HG02678 (cell line): ENCODE results near the gene HBQ1.
"Not testable (repeated sequence)": the region's sequence is repeated elsewhere in the genome, so short reads cannot be mapped to it uniquely, and the experiment has no call there.

Source experiments
- ATAC-seq: cut with Tn5 transposase; IDR thresholded peaks from one replicate; pipeline ENCODE4 v1.9.1; 2021; ENCODE audit warnings: mild to moderate bottlenecking, moderate library complexity; ENCODE audit not compliant: unreplicated experiment

The HBQ1 gene

DNA sequence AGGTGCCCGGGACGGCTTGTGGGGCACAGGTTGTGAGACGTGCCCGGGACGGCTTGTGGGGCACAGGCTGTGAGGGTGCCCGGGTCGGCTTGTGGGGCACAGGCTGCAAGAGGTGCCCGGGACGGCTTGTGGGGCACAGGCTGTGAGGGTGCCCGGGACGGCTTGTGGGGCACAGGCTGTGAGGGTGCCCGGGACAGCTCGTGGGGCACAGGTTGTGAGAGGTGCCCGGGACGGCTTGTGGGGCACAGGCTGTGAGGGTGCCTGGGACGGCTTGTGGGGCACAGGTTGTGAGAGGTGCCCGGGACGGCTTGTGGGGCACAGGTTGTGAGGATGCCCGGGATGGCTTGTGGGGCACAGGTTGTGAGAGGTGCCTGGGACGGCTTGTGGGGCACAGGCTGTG, 20.0 kb upstream of the HBQ1 start:
- not testable (repeated sequence) for ATAC-seq

DNA sequence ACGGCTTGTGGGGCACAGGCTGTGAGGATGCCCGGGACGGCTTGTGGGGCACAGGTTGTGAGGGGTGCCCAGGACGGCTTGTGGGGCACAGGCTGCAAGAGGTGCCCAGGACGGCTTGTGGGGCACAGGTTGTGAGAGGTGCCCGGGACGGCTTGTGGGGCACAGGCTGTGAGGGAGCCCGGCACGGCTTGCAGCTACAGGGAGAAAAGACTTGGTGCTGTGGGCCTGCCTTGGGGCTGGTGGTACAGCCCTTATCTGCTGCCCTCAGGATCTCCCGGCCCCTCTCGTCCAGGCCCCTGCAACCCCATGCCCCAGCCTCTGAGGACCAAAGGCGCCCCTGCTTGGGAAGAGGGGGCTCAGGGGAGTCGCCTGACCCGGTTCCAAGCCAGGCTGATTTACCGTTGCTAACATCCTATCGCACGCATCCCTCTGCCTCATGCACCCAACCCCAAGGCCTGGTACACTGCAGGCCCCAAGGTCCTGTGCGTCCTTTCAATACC, 19.5 kb upstream of the HBQ1 start:
- no peak for ATAC-seq

DNA sequence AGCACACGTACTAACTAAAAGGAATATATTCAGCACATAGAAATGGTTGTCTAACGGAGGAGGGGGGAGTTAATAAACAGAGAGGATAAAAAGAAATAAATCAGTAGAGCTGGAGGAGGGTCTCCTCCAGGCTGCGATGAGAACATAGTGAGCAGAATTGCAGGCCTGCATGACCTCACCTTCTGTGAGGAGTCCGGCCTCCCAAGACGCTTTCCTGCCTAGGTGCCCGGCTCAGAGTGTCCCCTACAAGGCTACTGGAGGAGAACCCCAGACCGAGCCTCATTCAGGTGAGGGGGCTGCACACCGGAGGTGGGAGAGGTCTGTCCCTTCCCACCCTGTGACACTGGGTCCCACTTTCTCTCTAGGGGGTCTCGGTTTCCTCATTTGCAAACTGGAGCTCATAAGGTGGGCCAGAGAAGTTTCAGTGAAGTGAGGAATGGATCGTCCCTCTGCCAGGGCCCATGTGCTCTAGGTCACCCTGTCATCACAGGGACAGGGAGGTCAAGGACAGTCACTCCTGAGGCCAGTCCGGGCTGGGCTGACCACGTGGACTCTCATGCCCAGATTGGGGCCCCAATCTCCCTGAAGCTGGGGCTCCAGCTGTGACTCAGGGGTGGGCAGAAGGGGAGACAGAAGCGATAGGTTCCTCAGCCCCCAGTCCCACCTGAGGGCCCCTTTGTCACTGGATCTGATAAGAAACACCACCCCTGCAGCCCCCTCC, 17.8 kb upstream of the HBQ1 start:
- no peak for ATAC-seq

DNA sequence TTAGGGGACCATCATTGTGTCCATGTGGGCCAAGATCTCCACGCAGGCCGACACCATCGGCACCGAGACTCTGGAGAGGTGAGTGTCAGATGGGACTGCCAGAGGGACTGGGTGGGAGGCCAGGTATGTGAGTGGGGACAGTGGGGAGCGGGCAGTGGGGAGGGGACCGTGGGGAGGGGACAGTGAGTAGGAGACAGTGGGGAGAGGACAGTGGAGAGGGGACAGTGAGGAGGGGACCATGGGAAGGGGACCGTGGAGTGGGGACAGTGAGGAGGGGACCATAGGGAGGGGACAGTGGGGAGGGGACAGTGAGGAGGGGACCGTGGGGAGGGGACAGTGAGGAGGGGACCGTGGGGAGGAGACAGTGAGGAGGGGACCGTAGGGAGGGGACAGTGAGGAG, 17.1 kb upstream of the HBQ1 start:
- ATAC-seq: not testable (repeated sequence)

DNA sequence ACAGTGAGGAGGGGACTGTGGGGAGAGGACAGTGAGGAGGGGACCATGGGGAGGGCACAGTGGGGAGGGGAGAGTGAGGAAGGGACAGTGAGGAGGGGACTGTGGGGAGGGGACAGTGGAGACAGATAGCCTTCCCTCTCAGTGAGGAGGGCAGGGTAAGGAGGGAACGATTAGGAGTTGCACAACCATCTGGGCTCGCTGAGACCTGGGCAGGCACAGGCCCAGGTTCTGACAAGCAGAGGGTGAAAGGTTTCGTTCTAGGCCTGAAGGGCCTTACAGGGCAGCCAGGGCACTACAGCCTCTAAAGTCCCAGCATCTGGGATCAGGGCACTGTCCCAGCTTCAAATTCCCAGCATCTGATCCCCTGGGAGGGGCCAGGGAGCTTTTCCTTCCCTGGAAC, 16.6 kb upstream of the HBQ1 start:
- not testable (repeated sequence) for ATAC-seq

DNA sequence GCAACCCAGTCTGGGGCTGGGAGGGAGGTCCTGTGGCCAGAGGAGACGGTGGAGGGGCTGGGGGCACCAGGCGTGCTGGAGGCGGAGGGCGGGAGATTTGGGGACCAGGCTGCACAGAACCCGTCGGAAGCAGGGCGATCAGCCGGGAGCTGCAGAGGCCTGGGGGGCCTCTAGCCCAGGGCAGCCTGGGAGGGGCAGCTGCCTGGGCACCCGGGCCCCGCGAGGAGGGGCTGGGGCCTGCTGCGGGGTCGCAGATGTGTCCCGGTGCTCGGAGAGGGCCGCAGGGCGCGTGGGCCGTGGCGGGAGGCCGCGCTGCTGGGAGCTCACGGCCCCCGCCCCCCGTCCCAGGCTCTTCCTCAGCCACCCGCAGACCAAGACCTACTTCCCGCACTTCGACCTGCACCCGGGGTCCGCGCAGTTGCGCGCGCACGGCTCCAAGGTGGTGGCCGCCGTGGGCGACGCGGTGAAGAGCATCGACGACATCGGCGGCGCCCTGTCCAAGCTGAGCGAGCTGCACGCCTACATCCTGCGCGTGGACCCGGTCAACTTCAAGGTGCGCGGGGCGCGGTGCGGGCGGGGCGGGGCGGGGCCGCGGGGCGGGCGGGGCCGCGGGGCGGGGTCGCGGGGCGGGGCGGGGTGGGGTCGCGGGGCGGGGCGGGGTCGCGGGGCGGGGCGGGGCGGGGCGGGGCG, 16.0 kb upstream of the HBQ1 start:
- ATAC-seq: not testable (repeated sequence)

DNA sequence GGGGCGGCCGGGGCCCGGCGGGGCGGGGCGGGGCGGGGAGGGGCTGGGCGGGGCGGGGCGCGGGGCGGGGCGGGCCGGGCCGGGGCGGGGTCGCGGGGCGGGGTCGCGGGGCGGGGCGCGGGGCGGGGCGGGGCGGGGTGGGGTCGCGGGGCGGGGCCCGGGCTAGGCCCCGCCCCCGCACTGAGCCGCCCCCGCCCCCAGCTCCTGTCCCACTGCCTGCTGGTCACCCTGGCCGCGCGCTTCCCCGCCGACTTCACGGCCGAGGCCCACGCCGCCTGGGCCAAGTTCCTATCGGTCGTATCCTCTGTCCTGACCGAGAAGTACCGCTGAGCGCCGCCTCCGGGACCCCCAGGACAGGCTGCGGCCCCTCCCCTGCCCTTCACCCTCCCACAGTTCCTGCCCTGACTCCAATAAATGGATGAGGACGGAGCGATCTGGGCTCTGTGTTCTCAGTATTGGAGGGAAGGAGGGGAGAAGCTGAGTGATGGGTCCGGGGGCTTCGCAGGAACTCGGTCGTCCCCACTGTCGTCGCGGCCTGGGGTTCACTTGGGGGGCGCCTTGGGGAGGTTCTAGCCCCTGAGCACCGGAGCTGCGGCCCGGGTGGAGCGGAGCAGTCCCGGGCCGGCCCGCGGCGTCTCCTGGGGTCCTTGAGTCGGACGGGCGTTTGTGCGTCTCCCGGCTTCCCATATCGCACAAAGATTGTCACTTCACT, 15.3 kb upstream of the HBQ1 start:
- ATAC-seq: no peak

DNA sequence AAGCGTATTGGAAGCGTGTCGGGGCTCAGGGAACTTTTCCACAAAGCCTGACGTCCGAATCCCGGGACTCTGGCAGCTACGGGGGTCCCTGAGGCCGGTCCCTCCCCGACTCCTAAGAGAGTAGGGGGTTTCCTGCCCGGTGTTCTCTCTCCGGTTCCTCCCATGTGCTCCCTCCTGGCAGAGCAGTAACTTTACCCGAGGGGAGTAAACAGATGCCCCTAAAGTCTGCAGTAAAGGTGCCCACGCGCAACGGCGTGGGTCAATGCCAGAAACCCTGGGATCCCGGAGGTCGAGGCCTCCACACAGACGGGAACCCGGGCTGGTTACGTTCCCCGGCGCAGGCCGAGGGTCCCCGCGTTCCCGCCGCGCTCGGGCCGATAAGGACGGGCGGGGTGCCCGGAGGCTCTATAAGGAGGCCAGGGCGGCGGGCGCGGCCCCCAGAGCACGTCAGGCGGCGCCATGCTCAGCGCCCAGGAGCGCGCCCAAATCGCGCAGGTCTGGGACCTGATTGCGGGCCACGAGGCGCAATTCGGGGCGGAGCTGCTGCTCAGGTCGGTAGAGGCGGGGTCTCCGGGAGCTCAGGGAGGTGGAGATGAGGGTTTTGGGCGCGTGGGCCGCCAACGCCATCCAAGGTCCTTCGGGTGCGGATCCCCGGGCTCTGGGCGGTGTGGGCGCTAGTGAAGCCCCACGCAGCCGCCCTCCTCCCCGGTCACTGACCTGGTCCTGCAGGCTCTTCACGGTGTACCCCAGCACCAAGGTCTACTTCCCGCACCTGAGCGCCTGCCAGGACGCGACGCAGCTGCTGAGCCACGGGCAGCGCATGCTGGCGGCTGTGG, 14.5 kb upstream of the HBQ1 start, which contains the start of gene HBM:
TSS of gene HBM (plus strand) at position 440 of the 836 bp plus-strand sequence. CDS start at position 460, 20 bp downstream.
- no peak for ATAC-seq

DNA sequence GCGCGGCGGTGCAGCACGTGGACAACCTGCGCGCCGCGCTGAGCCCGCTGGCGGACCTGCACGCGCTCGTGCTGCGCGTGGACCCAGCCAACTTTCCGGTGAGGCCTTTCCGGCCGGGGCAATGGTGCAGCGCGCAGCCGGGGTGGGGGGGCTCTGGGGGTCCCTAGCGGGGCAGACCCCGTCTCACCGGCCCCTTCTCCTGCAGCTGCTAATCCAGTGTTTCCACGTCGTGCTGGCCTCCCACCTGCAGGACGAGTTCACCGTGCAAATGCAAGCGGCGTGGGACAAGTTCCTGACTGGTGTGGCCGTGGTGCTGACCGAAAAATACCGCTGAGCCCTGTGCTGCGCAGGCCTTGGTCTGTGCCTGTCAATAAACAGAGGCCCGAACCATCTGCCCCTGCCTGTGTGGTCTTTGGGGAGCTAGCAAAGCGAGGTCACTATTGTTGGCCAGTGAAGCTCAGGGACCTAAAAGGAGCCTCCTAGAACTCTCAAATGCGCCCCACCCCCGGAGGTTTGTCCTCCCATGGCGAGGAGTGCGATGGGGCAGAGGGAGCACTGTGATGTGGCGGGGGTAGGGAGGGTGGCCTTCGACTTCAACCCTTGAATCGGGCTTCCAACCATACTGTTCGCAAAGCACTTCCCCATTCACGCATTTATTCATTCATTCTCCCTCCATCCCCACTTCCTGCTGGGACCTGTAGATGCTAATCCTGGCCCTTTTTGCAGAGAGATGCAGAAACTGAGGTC, 13.7 kb upstream of the HBQ1 start:
- no peak for ATAC-seq

DNA sequence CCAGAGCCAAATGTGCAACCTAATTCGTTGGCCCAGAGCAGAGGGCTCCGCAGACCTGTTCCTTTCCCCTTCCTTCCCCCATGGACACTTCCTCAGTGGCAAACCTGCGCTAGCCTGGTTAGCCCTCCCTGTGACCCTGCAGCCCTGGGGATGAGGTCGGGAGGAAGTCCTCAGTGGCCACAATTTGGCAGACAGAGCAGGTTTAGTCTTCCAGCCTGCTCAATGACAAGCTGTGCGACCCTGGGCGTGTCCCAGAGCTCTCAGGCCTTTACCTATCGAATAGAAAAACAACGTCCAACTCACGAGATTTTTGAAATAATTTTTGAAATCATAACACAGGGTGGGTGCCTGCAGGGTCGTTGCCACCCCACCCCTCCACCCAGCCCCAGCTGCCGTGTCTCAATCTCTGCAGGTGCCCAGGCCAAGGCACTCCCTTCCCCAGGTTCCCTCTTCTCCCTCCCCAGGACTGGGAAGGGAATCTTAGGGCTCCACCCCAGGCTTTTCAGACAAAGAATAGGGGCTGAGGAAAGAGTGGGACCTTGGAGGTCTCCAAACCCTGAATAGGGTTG, 13.1 kb upstream of the HBQ1 start:
- no peak for ATAC-seq

DNA sequence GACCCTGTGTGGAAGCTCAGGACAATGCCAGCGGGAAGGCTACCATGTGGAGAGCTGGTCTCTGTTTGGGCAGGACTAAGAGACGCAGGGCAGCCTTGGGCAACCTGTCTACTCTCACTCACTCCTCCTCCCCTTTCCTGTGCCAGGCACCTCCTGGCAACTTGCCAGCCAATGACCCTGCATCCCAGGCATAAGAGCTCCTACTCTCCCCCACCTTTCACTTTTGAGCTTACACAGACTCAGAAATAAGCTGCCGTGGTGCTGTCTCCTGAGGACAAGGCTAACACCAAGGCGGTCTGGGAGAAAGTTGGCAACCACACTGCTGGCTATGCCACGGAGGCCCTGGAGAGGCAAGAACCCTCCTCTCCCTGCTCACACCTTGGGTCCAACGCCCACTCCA, 11.8 kb upstream of the HBQ1 start:
- no peak for ATAC-seq

DNA sequence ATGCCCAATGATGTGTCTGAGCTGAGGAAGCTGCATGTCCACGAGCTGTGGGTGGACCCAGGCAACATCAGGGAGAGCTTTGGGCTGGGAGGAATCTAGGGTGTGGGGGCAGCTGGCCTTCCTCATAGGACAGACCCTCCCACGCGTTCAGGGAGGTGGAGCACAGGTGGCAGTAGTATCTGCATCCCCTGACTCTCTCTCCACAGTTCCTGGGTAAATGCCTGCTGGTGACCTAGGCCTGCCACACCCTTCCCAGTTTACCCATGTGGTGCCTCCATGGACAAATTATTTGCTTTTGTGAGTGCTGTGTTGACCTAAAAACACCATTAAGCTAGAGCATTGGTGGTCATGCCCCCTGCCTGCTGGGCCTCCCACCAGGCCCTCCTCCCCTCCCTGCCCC, 11.2 kb upstream of the HBQ1 start:
- ATAC-seq: no peak

DNA sequence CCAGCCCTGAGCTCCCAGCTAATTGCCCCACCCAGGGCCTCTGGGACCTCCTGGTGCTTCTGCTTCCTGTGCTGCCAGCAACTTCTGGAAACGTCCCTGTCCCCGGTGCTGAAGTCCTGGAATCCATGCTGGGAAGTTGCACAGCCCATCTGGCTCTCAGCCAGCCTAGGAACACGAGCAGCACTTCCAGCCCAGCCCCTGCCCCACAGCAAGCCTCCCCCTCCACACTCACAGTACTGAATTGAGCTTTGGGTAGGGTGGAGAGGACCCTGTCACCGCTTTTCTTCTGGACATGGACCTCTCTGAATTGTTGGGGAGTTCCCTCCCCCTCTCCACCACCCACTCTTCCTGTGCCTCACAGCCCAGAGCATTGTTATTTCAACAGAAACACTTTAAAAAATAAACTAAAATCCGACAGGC, 10.2 kb upstream of the HBQ1 start:
- ATAC-seq: not testable (repeated sequence)

DNA sequence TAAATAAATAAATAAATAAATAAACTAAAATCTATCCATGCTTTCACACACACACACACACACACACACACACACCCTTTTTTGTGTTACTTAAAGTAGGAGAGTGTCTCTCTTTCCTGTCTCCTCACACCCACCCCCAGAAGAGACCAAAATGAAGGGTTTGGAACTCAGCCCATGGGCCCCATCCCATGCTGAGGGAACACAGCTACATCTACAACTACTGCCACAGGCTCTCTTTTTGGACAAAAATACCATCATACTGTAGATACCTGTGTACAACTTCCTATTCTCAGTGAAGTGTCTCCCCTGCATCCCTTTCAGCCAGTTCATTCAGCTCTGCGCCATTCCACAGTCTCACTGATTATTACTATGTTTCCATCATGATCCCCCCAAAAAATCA, 9.5 kb upstream of the HBQ1 start:
- ATAC-seq: no peak

DNA sequence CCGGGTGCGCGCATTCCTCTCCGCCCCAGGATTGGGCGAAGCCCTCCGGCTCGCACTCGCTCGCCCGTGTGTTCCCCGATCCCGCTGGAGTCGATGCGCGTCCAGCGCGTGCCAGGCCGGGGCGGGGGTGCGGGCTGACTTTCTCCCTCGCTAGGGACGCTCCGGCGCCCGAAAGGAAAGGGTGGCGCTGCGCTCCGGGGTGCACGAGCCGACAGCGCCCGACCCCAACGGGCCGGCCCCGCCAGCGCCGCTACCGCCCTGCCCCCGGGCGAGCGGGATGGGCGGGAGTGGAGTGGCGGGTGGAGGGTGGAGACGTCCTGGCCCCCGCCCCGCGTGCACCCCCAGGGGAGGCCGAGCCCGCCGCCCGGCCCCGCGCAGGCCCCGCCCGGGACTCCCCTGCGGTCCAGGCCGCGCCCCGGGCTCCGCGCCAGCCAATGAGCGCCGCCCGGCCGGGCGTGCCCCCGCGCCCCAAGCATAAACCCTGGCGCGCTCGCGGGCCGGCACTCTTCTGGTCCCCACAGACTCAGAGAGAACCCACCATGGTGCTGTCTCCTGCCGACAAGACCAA, 7.8 kb upstream of the HBQ1 start, which contains the start of gene HBA2:
TSS of gene HBA2 (plus strand) at position 503 of the 568 bp plus-strand sequence. CDS start at position 540, 37 bp downstream.
- ATAC-seq: not testable (repeated sequence)

DNA sequence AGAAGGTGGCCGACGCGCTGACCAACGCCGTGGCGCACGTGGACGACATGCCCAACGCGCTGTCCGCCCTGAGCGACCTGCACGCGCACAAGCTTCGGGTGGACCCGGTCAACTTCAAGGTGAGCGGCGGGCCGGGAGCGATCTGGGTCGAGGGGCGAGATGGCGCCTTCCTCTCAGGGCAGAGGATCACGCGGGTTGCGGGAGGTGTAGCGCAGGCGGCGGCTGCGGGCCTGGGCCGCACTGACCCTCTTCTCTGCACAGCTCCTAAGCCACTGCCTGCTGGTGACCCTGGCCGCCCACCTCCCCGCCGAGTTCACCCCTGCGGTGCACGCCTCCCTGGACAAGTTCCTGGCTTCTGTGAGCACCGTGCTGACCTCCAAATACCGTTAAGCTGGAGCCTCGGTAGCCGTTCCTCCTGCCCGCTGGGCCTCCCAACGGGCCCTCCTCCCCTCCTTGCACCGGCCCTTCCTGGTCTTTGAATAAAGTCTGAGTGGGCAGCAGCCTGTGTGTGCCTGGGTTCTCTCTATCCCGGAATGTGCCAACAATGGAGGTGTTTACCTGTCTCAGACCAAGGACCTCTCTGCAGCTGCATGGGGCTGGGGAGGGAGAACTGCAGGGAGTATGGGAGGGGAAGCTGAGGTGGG, 6.9 kb upstream of the HBQ1 start:
- not testable (repeated sequence) for ATAC-seq

DNA sequence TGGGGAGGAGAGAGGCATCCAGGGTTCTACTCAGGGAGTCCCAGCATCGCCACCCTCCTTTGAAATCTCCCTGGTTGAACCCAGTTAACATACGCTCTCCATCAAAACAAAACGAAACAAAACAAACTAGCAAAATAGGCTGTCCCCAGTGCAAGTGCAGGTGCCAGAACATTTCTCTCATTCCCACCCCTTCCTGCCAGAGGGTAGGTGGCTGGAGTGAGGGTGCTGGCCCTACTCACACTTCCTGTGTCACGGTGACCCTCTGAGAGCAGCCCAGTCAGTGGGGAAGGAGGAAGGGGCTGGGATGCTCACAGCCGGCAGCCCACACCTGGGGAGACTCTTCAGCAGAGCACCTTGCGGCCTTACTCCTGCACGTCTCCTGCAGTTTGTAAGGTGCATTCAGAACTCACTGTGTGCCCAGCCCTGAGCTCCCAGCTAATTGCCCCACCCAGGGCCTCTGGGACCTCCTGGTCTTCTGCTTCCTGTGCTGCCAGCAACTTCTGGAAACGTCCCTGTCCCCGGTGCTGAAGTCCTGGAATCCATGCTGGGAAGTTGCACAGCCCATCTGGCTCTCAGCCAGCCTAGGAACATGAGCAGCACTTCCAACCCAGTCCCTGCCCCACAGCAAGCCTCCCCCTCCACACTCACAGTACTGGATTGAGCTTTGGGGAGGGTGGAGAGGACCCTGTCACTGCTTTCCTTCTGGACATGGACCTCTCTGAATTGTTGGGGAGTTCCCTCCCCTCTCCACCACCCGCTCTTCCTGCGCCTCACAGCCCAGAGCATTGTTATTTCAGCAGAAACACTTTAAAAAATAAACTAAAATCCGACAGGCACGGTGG, 6.1 kb upstream of the HBQ1 start:
- ATAC-seq: not testable (repeated sequence)
